ENCODE data around the gene PER2. TPM values are rescaled to one million over a fixed set of nuclear protein-coding genes. Genes with fewer than 3 reads are reported as not detected.

The PER2 gene
- total and polyA plus RNA-seq, 2 of the 13 experiments (the other 11 are each of a cell fraction or from before 2014, with no cell fraction given) = 5.1 to 9.4 TPM

GRCh38 chr2:238294393-238295143 is 6.2 kb upstream of the PER2 start (continued):
- TF ChIP-seq SCMH1 (CRISPR knock-in tag; IDR thresholded peaks at IDR 0.05; ENCODE audit: borderline replicate concordance) = no peak
- TF ChIP-seq TBX3 (IDR thresholded peaks at IDR 0.05; ENCODE audit: borderline replicate concordance) = peak; percentile 50; the same call in 1 of the 2 replicates
- TF ChIP-seq GMEB2 (CRISPR knock-in tag; IDR thresholded peaks at IDR 0.05; ENCODE audit: low read depth) = no peak
- peak; percentile 5; the same call in 1 of the 2 replicates for TF ChIP-seq ZNF318 (CRISPR knock-in tag; IDR thresholded peaks at IDR 0.05)
- no peak for TF ChIP-seq SUZ12 (IDR thresholded peaks at IDR 0.05; ENCODE audit: low read depth, low read length)
- no peak for TF ChIP-seq RFX5 (IDR thresholded peaks at IDR 0.05; ENCODE audit: low read depth, low read length)
- TF ChIP-seq ZFP36L1 (CRISPR knock-in tag; IDR thresholded peaks at IDR 0.05) = no peak
- no peak for TF ChIP-seq ZNF737 (CRISPR knock-in tag; IDR thresholded peaks at IDR 0.05; ENCODE audit: borderline replicate concordance)
- TF ChIP-seq MXI1 (IDR thresholded peaks at IDR 0.05; ENCODE audit: borderline replicate concordance, low read depth, low read length) = no peak
- no peak for TF ChIP-seq ZNF441 (CRISPR knock-in tag; IDR thresholded peaks at IDR 0.05; ENCODE audit: borderline replicate concordance)
- TF ChIP-seq ZNF780A (CRISPR knock-in tag; IDR thresholded peaks at IDR 0.05) = 0 out of 2 replicates have a peak, but pooled peaks have one; percentile 69
- TF ChIP-seq MBD4 (IDR thresholded peaks at IDR 0.05; ENCODE audit: borderline replicate concordance, low read length) = no peak
- TF ChIP-seq SMAD1 (CRISPR knock-in tag; IDR thresholded peaks at IDR 0.05; ENCODE audit: borderline replicate concordance, low read depth) = 0 out of 2 replicates have a peak, but pooled peaks have one; percentile 50
- no peak for TF ChIP-seq TEF (CRISPR knock-in tag; IDR thresholded peaks at IDR 0.05)
- no peak for TF ChIP-seq ZNF766 (CRISPR knock-in tag; IDR thresholded peaks at IDR 0.05; ENCODE audit: borderline replicate concordance)
- no peak for TF ChIP-seq SATB2 (CRISPR knock-in tag; IDR thresholded peaks at IDR 0.05)
- no peak for TF ChIP-seq NR2F6 (IDR thresholded peaks at IDR 0.05)
- TF ChIP-seq NR2F6 (CRISPR knock-in tag; IDR thresholded peaks at IDR 0.05) = 0 out of 2 replicates have a peak, but pooled peaks have one; percentile 9
- no peak for TF ChIP-seq TFDP2 (CRISPR knock-in tag; IDR thresholded peaks at IDR 0.05)
